GM12873 (cell line): ENCODE measurements around the gene DAPP1.

ENCODE experiments used
- TF ChIP-seq, protein P1 (sequence below): IDR thresholded peaks from 2 replicates; pipeline ENCODE4 v1.5.1; 2012; ENCODE audit warnings: low read depth, mild to moderate bottlenecking, moderate library complexity, low read length, control low read depth; ENCODE audit not compliant: insufficient read depth; ENCODE audit errors: missing control alignments

The DAPP1 gene

GRCh38 chr4:99846891-99847290 lies 30.3 kb downstream of the DAPP1 start:
- TF ChIP-seq, protein P1, sequence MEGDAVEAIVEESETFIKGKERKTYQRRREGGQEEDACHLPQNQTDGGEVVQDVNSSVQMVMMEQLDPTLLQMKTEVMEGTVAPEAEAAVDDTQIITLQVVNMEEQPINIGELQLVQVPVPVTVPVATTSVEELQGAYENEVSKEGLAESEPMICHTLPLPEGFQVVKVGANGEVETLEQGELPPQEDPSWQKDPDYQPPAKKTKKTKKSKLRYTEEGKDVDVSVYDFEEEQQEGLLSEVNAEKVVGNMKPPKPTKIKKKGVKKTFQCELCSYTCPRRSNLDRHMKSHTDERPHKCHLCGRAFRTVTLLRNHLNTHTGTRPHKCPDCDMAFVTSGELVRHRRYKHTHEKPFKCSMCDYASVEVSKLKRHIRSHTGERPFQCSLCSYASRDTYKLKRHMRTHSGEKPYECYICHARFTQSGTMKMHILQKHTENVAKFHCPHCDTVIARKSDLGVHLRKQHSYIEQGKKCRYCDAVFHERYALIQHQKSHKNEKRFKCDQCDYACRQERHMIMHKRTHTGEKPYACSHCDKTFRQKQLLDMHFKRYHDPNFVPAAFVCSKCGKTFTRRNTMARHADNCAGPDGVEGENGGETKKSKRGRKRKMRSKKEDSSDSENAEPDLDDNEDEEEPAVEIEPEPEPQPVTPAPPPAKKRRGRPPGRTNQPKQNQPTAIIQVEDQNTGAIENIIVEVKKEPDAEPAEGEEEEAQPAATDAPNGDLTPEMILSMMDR, result no peak

DNA sequence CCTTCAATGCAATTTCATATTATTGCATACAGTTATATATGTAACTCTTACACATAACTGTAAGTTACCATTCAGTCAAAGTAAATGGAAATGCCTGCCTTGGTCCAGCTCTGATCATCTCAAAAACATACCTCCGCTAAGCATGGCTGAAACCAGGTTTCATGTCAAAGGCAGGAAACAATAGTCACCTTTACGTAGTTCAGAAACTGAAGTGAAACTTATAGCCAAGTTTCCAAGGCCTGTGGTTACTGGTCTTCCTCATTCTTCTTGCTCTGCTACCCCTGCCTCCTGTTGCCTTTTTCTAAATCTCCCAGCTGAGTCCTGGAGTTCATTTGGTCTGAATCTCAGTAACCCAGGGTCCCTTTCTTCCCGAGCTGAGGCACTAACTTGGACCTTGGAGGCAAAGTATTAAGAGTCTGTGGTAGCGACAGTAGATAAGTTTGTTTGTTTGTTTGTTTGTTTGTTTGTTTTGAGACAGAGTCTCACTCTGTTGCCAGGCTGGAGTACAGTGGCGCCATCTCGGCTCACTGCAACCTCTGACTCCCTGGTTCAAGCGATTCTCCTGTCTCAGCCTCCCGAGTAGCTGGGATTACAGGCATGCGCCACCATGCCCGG lies 30.8 kb downstream of the DAPP1 start:
- TF ChIP-seq, protein P1, result no peak

GRCh38 chr4:99848591-99849001 lies 32.0 kb downstream of the DAPP1 start:
- TF ChIP-seq, protein P1, result no peak

DNA sequence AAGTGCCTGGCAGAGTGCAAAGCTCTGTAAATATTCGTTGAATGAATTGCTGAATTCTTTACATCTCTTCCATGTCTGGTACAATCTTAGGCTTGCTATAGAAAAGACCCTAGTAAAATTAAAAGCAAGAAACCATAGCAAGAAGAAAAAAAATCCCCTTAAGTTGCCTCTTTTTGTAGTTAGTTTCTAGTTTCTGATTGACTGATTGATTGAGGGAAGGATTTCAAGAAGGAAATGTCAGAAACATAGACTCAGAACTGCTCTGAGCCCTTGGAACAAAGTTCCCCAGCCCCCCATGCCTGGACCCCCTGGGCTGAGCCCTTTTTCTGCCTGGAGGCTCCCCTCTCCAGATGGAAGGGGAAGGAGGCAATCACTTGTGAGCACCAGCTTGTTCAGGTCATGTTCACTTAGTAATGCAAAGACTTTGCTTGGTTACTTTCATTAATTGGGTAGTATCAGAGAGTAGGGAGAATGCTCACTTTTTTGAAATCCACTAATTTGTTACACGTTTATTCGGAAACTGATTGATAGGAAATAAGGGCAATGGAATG lies 35.6 kb downstream of the DAPP1 start:
- TF ChIP-seq, protein P1, result no peak

GRCh38 chr4:99853190-99853589 lies 36.6 kb downstream of the DAPP1 start:
- TF ChIP-seq, protein P1, result no peak

DNA sequence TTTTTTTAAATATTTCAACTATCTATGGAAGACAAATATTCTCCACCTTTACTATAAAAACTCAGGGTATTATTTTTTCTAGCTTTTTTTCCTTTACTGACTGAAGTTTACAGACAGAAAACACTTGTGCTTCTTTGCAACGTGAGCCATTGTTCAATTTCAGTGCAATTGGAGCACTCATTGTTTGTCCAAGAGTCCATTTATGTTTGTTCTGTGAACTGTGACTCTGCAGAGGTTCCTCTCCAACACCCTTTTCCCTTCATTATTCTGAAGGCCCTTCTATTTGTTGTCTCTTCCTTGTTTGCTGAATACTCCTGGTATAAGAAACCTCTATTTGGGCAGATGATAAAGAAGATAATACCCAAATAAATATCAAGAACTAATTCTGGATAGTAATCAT lies 37.4 kb downstream of the DAPP1 start:
- TF ChIP-seq, protein P1, result no peak

DNA sequence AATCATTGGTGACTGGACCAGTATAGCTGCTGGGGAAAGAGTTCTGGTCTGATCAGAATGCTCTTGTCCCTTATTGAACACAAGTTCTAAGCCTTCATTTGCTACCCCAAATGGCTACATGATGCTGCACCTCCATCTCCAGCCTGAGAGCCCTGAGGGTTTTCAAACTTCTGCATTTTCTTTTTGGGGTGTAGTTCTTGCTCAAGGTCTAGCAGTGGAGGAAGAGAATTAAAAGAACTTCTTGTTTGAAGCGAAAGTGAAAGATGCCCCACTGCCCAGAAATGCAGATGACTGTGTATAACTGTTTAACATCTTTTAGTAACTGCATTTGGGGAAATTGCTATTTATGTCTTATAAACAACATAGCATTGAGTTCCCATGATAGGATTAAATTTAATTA lies 39.1 kb downstream of the DAPP1 start:
- TF ChIP-seq, protein P1, result no peak
